HG02588 (cell line): Measurements from ENCODE around the gene B4GALNT1.

Experiments
- ATAC-seq: cut with Tn5 transposase; IDR thresholded peaks from one replicate; pipeline ENCODE4 v1.9.1; 2021; ENCODE audit warnings: mild to moderate bottlenecking, moderate library complexity; ENCODE audit not compliant: unreplicated experiment

B4GALNT1 gene

GRCh38 chr12:57609781-57610553 is 23.0 kb downstream of the B4GALNT1 start:
- ATAC-seq, result no peak

- ATAC-seq, result no peak
Observed at GRCh38 chr12:57609101-57609780, 23.8 kb downstream of the B4GALNT1 start.

GRCh38 chr12:57607958-57608663 is 24.9 kb downstream of the B4GALNT1 start:
- no peak for ATAC-seq

- ATAC-seq, result no peak
Observed at GRCh38 chr12:57606821-57607220, 26.2 kb downstream of the B4GALNT1 start.

GRCh38 chr12:57606399-57606798 is 26.6 kb downstream of the B4GALNT1 start:
- no peak for ATAC-seq

- ATAC-seq, result no peak
Observed at GRCh38 chr12:57605811-57606311, 27.1 kb downstream of the B4GALNT1 start.

GRCh38 chr12:57604992-57605810 is 27.8 kb downstream of the B4GALNT1 start:
- ATAC-seq, result no peak

- peak; percentile 56 for ATAC-seq
Observed at GRCh38 chr12:57604454-57604991, 28.5 kb downstream of the B4GALNT1 start, which contains the start of gene DTX3. Gene DTX3 (plus strand): TSS chr12:57604824. CDS start chr12:57606518, 1,694 bp downstream.

- no peak for ATAC-seq
Observed at GRCh38 chr12:57603815-57604453, 29.1 kb downstream of the B4GALNT1 start.

- ATAC-seq, result no peak
Observed at GRCh38 chr12:57603324-57603723, 29.7 kb downstream of the B4GALNT1 start.

- ATAC-seq, result no peak
Observed at GRCh38 chr12:57602544-57602943, 30.5 kb downstream of the B4GALNT1 start.

GRCh38 chr12:57600395-57600794 is 32.6 kb downstream of the B4GALNT1 start:
- ATAC-seq, result no peak

GRCh38 chr12:57593187-57593586 is 39.8 kb downstream of the B4GALNT1 start:
- ATAC-seq, result no peak

GRCh38 chr12:57592551-57593165 is 40.3 kb downstream of the B4GALNT1 start:
- ATAC-seq, result no peak

GRCh38 chr12:57591782-57592325 is 41.1 kb downstream of the B4GALNT1 start:
- ATAC-seq, result peak; percentile 5

GRCh38 chr12:57590864-57591781 is 41.9 kb downstream of the B4GALNT1 start, which contains the start of gene PIP4K2C:
Gene PIP4K2C (plus strand): TSS chr12:57591192. CDS start chr12:57591290, 98 bp downstream.
- ATAC-seq, result peak; percentile 95

- ATAC-seq, result no peak
Observed at GRCh38 chr12:57590479-57590863, 42.5 kb downstream of the B4GALNT1 start.
